ENCODE measurements around the gene TRAIP.
"Not testable (repeated sequence)": the region's sequence is repeated elsewhere in the genome, so short reads cannot be mapped to it uniquely, and the experiment has no call there.

TRAIP gene

DNA sequence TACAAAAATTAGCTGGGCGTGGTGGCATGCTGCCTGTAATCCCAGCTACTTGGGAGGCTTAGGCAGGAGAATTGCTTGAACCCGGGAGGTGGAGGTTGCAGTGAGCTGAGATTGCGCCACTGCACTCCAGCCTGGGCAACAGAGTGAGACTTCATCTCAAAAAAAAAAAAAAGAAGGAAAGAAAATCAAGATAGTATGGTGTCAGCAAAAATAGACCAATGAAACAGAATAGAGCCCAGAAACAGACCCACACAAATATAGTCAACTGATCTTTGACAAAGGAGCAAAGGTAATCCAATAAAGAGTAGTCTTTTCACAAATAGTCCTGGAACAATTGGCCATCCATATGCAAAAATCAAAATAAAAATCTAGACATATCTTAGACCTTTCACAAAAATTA lies 33.2 kb downstream of the TRAIP start:
- not testable (repeated sequence) for DNase-seq (ENCODE audit: low spot score)

DNA sequence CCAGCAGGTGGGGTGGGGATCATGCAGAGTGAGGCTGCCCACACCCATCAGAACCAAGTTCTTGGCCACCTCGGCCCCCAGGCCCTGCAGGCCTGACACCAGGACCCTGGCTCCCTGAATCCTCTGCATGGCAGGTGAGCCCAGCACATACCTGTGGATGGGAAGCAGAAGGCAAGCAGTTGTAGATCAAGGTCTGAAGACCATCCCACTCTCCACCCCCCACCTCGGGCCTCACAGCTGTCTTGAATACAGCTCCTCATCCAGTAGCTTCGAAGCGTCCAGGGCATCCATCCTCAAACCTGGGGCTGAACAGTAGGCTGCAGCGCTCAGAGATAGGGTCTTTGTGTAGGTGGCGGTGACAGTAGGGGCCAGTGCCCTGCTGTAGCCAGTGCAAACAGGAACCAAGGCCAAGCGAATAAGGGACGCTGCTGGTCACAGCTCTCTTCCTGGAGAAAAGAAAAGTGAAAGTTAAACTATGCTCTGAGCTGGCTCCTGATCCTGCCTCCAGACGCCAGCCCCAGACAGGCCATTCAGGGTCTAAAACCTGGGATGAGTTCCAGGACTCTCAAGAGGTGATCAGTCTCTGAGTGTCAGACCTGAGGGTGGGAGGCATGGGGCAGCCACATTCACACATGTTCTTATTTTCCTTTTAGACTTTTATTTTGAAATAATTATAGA lies 42.7 kb downstream of the TRAIP start, which contains the start of gene UBA7:
TSS of gene UBA7 (minus strand) at position 457 of the 678 bp plus-strand sequence. CDS start at position 291, 166 bp downstream.
- peak; percentile 86 for DNase-seq (ENCODE audit: low spot score)

DNA sequence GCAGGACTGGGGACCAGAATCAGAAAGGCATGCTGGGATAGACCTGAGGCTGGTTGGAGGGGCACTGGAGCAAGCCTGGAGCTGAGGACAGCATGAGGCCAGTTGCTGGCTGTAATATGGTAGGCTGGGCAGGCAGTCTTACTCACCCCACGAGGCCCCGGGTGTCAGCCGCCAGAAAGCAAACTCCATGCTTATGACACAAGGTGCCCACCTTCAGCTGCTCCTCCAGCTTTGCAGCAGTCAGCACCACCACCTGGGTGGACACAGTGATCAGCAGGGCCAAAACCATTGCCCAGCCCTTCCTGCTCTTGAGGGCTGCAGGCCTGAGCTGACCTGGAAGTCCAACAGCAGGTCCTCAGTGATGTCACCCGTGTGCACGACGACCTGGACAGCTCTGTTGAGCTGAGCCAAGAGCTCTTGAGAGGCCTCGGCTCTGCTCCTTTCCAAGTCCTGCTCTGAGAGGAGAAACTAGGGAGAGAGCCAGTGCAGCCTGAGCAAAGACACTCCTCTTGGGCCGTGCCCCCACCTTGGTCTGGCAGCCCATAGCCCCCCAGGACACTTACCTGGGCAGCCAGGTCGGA lies 43.4 kb downstream of the TRAIP start:
- peak; percentile 44 for DNase-seq (ENCODE audit: low spot score)

DNA sequence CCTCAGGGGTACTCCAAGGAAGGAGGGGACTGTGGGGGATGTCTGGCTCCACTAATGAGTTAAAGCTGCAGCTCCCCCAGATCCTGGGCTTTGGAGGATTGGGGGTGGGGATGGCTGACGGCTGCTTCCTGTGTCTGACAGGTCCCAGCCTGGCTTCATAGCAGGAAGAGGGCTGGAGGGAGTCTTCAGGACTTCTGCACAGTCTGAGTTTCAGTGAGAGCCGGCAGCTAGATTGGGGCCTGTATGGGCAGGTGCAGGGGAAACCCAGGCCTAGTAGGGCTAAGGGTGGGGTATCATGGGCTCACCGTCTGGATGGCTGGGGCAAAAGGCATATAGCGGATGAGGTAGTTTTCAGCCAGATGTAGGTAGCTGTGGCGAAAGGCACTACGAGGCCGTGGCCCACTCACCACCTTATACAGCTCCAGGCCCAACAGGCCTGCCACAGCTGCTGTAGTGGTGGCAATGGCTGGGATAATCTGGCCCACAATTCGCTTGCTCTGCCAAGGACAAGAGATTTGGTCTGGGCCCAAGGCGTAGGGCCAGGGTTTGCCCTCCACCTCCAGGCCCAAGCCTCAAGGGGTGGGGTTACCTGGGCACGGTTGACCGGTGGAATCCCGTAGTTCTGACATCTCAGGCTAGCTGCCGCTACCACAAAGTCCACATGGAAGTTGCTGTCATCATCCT lies 48.8 kb downstream of the TRAIP start:
- no peak for DNase-seq (ENCODE audit: low spot score)

DNA sequence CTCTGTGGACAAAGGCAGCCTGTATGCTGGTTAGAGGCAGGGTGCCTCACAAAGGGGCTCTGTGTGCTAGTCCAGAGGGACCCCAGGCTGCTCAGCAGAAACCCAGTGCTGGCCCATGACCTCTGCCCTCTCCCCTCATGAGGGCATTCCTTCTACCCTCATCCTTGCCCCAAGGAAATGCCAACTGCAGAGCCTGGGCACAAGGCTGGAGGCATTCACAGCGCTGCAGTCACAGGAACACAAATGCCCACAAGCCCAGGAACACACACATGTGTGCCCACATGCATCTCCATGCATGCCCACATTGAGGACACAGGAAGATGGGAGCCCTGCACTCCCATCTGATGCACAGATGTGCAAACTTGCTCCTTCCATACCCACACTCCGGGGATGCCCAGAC lies 49.5 kb downstream of the TRAIP start:
- DNase-seq (ENCODE audit: low spot score) = no peak

DNA sequence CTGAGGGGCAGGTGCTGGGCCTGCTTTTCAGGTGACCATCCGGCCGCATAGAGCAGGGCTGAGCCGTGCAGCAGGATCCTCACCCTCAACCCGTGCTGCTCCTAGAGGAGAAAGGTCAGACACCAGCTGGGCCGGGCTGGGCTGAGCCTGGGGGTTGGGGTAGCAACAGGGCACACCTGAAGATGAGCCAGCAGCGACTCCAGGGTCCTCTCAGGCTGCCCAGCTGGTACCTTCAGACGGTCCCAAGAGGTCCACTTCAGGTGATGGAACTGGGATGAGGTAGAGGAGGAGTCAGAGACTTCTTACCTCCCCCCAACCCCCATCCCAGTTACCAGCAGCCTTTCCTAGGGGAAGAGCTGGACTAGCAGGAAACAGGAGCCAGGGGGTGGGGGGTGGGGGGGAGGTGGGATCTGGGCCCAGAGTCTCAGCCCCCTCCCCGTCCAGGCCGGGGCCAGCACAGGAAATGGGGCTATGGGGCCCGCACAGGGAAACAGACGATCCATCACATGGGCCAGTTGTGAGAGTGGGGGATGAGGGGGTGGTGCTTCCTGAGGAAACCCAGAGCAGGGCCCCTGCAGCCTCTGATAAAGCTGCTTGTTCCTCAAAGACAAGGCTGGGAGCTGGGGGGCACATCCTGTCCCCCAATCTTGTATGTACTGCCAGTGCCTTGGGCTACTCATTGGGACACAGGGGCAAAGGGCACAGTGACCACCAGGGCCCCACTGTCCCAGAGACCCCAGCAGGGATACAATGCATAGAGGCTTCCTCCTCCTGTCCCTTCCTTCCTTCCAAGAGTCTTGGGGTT lies 50.3 kb downstream of the TRAIP start:
- DNase-seq (ENCODE audit: low spot score) = no peak

DNA sequence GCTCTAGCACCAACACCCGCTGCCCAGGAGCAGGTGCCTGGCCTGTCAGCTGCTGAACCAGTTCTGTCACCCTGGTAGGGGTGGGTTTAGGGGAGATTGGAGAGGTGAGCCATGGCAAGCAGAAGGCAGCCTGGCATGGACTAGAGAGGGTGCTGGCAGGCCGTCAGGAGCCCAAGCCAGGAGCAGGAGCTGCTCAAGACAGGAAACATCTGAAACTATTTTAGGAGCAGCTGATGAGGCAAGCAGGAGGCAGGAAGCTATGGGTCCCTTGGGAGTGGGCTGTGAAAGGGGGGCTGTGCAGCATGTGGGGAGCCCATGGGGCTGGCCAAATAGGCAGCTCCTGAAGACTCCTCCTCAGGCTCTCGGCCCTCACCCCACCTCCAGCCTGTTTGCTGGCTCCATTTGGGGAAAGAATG lies 51.0 kb downstream of the TRAIP start:
- no peak for DNase-seq (ENCODE audit: low spot score)

DNA sequence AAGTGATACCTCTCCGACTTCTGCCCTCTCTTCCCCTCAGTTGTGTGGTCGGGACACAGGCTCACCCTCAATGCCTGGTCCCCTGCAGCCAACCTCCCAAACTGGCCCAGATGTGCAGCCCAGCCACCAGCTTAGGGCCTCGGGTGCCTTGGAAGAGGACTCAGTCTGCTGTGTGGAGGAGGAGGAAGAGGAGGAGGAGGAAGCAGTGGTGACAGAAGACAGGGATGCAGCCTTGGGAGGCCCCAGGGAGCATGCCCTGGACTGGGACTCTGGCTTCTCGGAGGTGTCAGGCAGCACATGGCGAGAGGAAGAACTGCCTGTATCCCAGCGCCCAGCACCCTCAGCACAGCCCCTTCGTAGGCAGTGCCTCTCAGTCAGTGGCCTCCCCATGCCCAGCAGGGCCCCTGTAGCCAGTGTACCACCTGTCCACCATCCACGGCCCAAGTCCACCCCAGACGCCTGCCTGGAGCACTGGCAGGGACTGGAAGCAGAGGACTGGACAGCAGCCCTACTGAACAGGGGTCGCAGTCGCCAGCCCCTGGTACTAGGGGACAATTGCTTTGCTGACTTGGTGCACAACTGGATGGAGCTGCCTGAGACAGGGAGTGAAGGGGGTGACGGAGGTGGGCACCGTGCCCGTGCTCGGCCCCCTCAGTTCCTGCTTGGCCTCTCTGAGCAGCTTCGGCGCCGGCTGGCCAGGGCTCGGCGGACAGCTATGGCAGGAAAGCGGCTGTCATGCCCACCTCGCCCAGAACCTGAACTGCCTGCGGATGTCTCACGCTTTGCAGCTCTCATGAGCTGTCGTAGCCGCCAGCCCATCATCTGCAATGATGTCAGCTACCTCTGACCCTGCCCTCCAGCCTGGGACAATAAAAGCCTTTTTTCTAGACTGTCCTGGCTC lies 52.0 kb downstream of the TRAIP start:
- DNase-seq (ENCODE audit: low spot score) = no peak

DNA sequence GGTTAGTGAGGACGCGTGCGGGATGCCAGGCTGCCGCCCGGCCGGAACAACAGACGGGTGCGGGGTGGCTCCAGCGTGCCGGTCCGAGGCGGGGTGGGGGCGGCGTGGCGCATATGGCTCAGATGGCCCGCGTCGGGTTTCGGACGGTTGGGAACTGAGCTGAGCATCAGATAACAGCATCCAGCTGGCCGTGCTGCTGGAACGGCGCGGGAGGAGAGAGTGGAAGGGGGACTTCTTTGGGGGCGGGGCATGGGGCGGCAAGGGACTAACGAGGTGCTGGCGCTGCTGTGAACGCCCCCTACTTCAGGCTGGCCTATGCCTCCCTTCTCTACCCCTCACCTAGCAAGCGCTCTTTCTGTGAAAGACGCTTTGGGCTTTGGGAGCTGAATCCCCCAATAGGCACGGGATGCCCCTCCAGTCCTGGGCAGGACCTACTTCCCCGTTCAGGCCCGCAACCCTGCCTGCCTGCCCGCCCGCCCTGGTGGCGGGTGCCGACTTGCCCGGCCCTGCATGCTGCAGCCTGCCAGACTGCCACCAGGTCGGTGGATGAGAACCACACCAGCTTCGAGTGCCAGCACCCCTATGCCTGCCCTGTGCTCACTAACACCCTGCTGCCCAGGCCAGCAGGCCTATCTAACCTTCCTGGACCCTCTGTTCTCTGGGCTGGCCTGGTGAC lies 52.8 kb downstream of the TRAIP start:
- DNase-seq (ENCODE audit: low spot score) = peak; percentile 39

DNA sequence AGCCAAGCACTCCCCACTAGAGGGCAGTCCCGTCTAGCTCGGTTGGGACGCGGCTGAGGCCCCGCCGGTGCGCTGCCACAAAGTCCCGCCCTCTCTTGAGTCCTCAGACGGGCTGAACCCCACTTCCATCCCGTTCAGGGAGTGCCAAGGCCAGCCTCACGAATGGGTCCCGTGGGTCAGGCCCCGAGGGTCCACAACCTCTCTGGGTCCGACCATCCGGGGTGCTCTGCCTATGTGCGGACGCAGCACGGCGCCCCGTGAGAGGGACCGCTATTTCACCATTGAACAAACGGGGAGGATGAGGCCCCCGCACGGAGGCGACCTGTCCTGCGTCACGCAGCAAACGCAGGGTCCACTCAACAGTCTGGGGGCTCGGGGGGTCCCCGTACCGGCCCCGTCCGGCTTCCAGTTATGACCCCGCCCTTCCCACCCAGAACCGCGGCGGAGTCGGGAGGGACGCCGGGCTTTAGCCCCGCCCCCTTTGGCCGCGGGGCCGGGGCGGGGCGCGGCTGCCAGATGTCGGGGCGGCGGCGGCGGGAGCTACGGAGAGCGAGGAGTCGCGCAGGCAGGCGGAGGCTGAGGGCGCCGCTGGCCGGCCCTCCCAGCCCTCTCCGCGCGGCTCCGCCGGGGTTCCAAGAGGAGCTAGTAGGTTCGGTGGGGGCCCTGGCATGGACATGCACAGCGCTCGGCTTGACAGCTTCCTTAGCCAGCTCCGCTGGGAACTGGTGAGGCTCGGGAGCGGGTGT lies 53.5 kb downstream of the TRAIP start, which contains the start of gene INKA1:
TSS of gene INKA1 (plus strand) at position 543 of the 746 bp plus-strand sequence. CDS start at position 675, 132 bp downstream.
- peak; percentile 95 for DNase-seq (ENCODE audit: low spot score)

DNA sequence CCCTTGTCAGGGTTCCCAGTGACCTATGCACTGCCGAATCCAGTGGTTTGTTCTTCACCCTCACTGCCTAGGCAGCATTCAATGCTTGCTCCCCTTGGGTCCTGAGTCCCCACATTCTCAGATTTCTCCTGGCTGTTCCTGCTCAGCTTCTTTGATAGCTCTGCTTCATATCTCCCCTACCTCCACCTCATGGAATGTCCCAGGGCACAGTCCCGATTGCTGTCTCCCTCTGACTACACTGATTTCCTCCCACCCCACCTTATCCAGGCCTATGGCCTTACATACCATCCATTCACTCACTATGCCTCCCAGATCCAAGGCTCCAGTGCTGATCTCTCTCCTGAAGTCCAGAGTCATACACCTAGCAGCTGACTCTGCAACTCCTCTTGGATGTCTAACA lies 55.2 kb downstream of the TRAIP start:
- DNase-seq (ENCODE audit: low spot score) = no peak

DNA sequence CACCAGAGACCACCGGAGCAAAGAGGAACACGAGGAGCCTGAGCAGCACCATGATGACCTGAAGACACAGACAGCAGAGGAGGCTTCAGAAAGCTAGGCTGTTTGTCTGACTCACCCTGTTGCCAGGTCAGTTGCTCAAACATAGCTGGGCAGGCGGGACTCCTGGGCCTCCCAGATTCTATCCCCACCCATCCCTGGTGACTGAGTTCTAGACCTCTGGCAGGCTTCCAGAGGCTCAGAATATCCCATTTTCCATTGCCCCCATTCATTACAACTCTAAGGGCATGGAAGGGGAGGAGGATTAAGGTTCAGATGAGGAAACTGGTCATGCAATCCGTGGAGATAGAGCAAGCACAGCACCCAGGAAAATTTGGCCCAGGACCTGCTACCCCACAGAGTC lies 56.6 kb downstream of the TRAIP start, which contains the start of gene CDHR4:
TSS of gene CDHR4 (minus strand) at position 113 of the 400 bp plus-strand sequence. CDS start at position 52, 61 bp downstream.
- peak; percentile 92 for DNase-seq (ENCODE audit: low spot score)

DNA sequence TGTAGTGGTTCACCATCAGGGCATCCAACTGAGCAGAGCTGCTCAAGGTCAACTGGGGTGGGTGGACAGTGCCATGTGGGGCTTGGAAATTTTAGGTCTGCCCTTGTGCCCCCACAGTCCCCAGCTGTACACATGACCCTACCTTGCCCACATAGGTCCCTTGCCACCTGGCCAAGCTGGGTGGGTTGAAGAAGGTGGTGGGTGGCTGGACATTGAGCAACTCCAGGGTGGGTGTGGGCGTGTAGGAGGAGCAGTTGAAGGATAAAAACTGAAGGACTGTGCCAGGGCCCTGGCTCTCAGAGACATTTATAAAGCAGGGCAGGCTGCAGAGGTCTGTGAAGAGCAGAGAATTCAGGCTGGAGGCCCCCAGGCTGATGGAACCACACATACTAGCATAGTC lies 57.3 kb downstream of the TRAIP start:
- no peak for DNase-seq (ENCODE audit: low spot score)

DNA sequence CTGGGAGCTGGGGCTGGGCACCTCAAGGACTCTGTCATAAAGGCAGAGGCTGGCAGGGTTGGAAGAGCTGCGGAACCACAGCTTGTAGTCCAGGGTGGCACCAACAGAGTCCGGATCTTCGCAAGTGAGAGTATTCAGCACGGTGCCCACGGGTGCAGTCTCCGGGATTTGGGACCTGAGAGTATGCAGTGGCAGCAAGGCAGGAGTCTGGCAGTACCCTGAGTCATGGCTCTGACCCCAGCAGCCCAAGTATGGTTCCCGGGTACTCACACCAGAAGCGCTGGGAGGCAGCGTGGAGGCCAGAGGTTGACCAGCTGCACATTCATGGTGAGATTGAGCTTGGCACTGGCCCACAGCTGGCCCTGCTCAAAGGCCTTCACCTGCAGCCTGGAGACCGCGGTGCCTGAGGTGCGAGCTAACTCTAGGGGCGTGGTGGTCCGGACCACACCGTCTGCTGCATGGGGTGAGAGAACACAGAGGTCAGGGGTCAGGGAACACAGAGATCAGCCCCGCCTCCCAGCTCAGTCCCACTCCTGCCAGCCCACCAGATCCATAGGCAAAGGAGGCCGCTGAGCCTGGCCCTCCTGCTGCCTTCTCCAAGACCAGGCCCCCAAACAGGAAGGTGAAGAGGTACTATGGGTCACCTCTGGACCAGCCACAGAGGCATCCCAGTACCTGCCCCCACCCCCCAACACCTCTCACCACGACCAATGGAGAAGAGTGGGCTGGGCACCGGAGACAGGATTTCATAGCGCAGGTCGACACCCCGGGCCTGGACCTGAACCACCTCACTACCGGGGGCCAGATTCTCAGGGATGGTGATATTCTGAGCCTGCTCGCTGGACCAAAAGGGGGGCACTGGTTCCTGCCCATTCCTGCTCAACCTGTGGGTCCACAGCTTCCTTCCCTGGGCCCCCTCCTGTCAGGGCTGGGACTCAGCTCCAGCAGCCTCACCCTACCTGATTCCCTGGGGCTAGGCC lies 61.1 kb downstream of the TRAIP start:
- no peak for DNase-seq (ENCODE audit: low spot score)

DNA sequence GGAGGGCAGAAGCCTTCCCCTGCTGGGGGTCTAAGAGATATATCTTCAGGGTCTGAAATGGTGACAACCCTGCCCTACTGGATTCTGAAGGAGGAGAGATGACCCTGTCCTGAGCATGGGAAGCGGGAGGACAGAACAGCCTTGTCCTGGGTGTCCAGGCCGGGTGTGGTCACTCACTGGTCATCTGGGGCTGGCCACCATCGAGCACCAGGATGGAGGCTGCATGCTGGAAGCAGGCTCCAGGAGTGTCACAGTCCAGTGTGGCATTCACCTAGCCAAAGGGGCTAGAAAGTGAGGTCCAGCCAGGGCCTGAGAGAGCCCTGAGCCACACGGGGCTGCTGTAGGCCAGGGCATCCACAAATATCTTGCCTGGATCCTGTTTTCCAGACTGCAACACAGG lies 61.9 kb downstream of the TRAIP start:
- no peak for DNase-seq (ENCODE audit: low spot score)

DNA sequence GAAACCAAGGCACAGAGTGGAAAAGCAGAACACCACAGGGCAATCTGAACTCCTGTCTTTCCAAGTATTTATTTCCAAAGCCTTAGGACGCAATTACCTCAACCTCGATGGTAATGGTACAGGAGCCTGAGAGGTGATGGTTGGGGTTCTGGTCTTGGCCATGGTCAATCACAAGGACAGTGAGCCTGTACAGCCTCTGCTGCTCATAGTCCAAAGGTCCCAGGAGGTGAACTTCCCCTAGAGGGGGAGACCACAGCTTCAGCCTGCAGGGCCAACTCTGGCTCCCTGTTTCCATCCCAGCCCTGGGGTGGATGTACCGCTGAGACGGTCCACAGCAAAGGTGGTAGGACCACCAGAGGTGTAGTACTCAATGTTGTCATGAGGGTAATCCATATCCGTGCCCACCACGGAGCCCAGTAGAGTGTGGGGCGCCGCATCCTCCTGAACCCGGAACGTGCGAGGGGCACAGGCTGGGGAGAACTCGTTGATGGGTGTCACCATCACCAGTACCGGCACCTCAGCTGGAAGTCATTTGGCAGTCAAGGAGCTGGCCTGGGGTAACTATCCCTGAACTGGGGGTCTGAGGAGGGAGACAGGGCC lies 62.8 kb downstream of the TRAIP start:
- no peak for DNase-seq (ENCODE audit: low spot score)

DNA sequence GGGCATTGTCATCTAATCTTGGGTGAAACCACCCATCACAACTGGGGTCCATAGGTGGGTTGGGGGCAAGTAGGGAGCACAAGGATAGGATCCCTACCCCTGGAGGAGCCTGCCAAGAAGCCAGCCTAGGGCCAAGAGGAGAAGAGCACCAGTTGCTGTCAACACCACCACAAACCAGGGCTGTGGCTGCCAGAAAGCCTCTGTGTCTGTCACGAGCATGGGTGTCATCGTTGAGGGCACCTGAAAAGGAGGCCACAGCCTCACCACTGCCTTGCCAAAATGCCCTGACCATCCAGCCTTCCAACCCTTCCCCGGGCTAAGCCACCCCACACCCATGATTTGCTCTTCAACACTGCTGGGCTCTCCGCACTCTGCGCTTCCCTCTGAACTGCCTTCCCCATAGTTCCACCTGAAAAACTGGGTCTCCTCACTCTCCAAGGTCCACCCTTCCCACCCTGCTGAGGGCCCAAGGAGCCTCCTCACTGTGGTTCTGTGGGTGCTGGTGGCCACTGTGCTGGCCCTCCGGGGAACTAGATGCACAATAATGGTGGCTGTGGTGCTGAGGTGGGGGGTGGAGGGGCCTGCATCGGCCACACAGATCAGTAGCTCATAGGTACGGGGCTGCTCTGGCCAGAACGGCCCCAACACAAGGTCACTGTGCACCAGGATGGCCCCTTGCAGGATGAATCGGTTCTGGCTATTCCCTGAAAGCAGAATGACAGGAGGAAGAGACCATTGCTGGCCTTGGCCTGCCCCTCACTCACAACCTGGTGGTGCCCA lies 63.8 kb downstream of the TRAIP start:
- no peak for DNase-seq (ENCODE audit: low spot score)
